G401.6 (cell line): ENCODE measurements around the gene DSCAM.
"Not testable (repeated sequence)": the region's sequence is repeated elsewhere in the genome, so short reads cannot be mapped to it uniquely, and the experiment has no call there.

Experiments used
- FAIRE-seq: peaks from 2 replicates; lab custom pipeline; 2012; peaks lifted over from hg19 to GRCh38; lab: Jason Lieb, UNC

The DSCAM gene

GRCh38 chr21:40041446-40041845 lies 805.5 kb downstream of the DSCAM start:
- no peak for FAIRE-seq

- not testable (repeated sequence) for FAIRE-seq
Measured at GRCh38 chr21:40033156-40033782, 813.7 kb downstream of the DSCAM start.

GRCh38 chr21:40029888-40030287 lies 817.1 kb downstream of the DSCAM start:
- FAIRE-seq = no peak

GRCh38 chr21:40028393-40028792 lies 818.6 kb downstream of the DSCAM start:
- FAIRE-seq = not testable (repeated sequence)

- no peak for FAIRE-seq
Measured at GRCh38 chr21:40021558-40022351, 825.2 kb downstream of the DSCAM start.

- no peak for FAIRE-seq
Measured at GRCh38 chr21:40020651-40021050, 826.3 kb downstream of the DSCAM start.

GRCh38 chr21:40018871-40019475 lies 828.0 kb downstream of the DSCAM start:
- FAIRE-seq = no peak

- FAIRE-seq = no peak
Measured at GRCh38 chr21:40016667-40017066, 830.3 kb downstream of the DSCAM start.

GRCh38 chr21:40016234-40016633 lies 830.7 kb downstream of the DSCAM start:
- FAIRE-seq = no peak

- no peak for FAIRE-seq
Measured at GRCh38 chr21:40015818-40016217, 831.1 kb downstream of the DSCAM start.

GRCh38 chr21:40014394-40014793 lies 832.6 kb downstream of the DSCAM start:
- no peak for FAIRE-seq

- no peak for FAIRE-seq
Measured at GRCh38 chr21:40013001-40013735, 833.8 kb downstream of the DSCAM start.

- FAIRE-seq = no peak
Measured at GRCh38 chr21:40011371-40011770, 835.6 kb downstream of the DSCAM start.

GRCh38 chr21:40002978-40003377 lies 844.0 kb downstream of the DSCAM start:
- no peak for FAIRE-seq

- no peak for FAIRE-seq
Measured at GRCh38 chr21:39984286-39984991, 862.5 kb downstream of the DSCAM start.

GRCh38 chr21:39980241-39980820 lies 866.6 kb downstream of the DSCAM start:
- FAIRE-seq = no peak

- no peak for FAIRE-seq
Measured at GRCh38 chr21:39979321-39979720, 867.6 kb downstream of the DSCAM start.

GRCh38 chr21:39976800-39977199 lies 870.2 kb downstream of the DSCAM start:
- no peak for FAIRE-seq

- FAIRE-seq = no peak
Measured at GRCh38 chr21:39972976-39973770, 873.8 kb downstream of the DSCAM start.

GRCh38 chr21:39972471-39972870 lies 874.5 kb downstream of the DSCAM start:
- no peak for FAIRE-seq

- no peak for FAIRE-seq
Measured at GRCh38 chr21:39971956-39972355, 875.0 kb downstream of the DSCAM start.
